NCI-H1436 treated with DMSO at 0.1 percent for 48 hours (cell line): ENCODE measurements around the gene ERC2.

Experiments
- DNase-seq: peaks from one replicate; lab custom pipeline; 2025; lab: John Stamatoyannopoulos, UW

The ERC2 gene

DNA sequence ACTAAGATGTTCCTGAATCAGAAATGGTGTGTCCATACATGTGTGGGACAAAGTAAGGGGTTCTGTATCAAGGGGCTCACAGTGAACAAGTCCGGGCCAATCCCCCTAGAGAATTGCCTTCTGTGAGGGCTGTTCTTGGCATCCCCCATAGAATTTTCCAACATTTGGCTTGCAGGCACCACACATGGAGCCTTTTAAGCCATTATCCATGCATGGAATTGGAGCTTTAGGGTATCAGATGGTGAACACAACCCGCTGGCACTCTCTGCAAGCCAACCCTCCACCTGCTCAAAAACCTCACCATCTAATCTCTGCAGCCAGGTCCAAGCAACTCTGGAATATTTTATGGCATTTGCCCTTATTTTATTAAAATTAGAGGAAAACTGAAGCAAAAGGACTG, 278.7 kb downstream of the ERC2 start:
- no peak for DNase-seq

DNA sequence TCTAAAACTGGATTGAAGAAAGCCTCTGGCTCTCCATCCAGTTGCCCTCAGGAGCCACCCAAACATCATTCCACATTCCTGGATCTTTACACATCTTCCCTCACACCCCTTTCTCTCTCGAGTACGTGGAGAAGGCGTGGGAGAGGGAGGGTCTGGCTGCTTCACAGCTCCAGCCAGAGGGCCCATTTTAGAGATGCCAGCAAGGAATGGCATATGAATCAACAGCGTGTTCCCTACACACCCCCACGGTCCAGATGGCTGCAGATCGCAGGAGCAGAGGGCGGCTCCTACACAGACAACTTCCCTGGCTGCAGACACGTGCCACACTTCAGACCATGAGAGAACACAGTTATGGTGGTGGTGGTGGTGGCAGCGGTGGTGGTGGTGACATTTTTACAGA, 280.1 kb downstream of the ERC2 start:
- DNase-seq: no peak

DNA sequence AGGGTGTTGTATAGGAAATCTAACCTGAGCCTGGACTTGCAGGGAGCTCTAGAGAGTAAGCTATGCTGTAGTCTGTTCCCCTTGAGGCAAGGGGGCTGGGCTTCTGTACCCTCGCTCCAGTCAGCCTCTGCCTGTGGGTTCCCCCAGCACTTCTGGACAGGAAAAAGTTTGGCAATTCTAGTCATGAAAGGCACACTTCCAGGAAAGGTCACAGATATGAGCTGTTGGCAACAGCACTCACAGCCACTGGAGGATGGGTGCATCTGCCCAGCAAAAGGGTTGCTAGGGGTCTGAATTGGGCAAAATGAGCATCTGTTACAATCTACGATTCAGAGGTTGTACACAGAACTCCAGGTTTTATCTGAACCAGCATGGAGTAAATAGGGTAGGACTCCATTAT, 281.2 kb downstream of the ERC2 start:
- no peak for DNase-seq

DNA sequence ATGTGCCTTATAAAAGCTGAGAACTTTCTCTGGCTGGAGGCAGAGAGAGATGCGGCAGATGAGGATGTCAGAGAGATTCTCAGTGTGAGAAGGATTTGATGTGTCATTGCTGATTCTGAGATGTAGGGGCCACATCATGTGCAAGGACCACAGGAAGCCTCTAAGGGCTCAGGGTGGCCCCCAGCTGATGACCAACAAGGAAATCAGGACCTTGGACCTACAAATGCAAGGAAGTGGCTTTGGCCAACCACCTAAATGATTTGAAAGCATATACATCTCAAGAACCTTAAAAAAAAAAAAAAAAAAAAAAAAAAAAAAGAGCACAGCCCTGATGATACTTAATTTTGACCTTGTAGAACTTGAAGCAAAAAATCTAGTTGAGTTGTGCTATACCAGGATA, 282.4 kb downstream of the ERC2 start:
- DNase-seq: no peak

DNA sequence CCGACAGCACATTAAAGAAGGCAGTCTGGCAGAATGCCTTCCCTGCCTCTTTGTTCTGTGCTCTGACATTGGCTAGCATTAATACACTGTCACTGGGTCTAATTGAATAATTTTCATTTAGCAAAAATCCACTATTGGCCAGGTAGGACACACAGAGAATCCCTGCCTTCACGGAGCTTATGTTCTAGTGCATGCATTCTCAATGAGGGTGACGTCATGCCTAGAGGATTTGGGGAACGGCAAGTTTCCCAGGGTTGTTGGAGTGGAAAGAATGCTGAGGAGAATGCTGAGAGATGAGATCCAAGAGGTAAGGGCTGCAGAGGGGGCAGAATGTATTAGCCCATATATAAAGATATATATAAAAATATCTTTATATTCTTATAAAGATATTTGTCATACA, 284.7 kb downstream of the ERC2 start:
- no peak for DNase-seq

DNA sequence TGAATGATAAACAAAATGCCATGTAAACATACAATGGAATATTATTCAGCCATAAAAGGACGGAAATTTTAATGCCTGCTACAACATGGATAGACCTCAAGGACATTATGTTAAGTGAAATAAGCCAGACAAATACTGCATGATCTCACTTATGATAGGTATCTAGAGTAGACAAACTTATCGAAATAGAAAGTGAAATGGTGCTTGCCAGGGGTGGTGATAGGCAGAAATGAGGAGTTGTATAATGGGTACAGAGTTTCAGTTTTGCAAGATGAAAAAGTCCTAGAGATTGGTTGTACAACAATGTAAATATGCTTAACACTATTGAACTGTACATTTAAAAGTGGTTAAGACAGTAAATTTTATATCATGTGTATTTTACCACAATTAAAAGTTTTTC, 287.8 kb downstream of the ERC2 start:
- no peak for DNase-seq

DNA sequence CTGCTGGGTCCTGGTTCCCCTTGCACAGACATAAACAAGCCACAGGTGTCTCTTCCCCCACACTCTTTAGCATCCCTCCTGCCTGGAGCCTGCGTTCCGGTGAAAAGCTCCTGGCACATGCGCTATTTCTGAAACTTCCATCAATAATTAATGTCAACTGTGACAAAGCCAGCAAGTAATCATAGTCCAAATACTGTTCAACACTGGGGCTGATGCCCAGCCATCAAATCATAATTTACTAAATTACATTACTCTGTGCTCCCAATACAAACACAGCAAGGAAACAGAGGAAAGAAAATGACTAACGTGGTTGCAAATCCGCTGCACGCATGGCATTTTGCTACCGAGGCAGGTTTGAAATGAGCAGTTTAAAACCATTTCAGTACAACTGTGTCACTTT, 294.7 kb downstream of the ERC2 start:
- no peak for DNase-seq

DNA sequence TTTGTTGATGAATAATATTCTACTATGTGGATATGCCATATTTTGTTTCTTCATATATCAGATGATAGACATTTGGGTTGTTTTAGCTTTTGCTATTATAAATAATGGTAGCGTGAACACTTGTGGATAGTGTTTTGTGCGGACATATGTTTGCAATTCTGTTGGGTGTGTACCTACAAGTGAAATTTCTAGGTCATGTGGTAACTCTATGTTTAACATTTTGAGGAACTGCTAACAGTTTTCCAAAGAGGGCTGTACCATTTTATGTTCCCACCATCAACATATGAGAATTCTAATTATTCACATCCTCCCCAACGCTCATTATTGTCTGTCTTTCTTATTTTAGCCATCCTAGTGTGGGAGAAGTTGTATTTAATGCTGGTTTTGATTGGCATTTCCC, 303.8 kb downstream of the ERC2 start:
- no peak for DNase-seq

DNA sequence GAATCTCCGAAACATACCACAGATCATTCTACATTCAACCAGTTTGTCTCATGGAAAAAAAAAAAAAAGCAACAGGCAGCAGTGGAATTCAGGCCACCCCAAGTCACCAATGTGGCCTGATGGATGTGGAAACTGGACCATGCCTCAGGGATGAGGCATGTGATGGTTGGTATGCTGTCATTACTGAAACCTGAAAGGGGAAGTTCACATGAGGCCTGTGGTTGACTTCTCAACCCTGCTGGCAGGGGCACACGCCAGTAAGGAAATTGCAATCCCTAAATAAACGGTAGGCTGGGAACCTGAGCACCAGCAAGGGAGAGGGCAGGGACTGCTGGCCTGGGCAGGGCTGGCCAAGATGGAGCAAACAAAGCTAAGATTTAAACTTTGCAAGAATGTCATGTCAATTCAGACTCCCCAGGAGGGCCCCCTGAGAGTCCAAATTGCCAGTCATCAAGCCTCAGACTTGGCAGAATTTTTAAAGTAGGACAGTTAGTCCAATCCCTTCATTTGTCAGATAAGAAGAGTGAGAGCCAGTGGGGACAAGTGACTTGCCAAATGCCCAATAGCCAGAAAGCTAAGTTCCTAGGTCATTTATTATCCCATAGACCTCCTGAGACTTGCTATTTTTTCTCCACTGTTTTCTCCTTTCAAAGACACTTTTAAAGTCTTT, 310.4 kb downstream of the ERC2 start:
- no peak for DNase-seq

DNA sequence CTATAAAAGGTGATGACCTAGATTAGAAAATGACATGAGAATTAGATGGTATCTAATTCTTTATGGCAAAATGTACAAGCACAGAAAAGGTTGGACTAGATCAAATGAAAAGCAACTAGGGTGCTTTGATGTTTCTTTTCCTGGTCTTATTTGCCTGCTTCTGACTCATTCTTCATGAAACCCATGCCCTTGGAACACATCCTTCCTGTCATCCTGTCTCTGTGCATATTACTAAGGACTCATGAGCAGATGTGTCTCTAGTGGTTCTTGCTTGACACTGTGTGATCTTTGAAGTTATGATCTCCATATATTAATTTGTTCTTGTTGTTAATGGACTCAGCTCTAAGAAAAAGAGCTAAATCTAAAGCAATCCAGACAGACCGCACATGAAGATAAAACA, 314.0 kb downstream of the ERC2 start:
- DNase-seq: no peak

DNA sequence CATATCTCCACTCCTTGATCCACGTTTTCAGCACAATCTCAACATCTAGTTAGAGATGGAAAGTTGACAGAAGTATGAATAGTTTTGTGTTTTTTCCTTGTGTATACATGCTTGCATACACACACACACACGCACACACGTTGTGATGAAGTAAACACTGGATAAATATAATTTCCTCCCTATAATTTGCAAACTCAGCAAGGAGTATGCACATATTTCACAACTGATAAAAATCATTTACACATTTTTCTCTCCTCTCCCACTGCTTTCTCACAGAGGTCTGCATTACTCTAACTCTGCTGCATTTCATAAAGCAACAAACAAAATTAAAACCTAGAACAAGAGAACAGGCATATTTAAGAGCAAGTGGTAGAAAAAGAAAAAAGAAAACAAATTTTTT, 320.9 kb downstream of the ERC2 start:
- DNase-seq: no peak

DNA sequence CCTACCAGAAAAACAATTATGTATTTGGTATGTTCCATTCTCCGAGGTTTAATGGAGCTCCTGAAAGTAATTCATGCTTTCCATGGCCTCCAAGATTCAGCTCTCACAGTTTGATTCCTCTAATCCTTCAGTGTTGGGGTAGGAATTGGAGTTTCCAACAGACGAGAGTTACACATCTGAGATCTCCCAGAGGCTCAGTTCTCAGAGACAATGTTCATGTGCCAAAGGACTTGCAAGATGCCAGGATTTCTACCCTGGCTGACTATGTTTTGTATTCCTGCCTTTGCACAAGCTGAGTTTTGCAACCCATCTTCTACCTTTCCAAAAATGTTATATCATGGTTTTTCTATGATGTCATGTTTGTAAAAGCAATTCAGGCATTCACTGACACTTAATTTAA, 322.9 kb downstream of the ERC2 start:
- no peak for DNase-seq

DNA sequence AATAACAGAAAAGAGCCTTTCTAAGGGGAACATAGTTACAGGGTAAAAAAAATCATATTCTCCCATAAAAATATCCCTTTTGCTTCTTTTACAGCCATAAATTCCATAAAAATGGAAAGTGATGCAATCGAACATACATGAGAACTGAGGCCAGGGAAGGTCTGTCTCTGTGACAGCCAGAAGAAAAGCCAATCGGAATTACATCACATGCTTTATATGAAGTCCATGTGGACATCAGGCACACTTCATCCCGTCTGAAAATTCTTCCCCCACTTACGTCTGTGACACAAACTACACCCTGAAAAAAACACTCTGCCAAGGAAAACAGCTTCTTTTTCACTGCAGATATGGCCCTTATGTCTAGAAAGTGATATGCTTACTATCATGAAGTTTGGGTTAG, 323.5 kb downstream of the ERC2 start:
- DNase-seq: no peak

DNA sequence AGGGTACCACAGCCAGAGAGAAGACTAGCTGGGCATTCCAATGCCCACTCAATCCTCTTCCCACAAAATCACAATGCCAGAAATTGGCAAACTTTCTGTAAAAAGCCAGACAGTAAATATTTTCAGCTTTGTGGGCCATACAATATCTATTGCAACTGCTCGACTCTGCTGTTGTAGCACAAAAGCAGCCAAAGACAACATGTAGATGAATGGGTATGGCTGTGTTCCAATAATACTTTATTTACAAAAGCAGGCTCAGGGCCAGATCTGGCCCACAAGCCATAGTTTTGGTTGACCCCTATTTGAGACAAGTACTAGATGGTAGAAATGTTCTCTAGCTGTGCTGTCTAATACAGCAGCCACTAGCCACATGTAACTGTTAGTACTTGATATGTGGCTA, 330.9 kb downstream of the ERC2 start:
- no peak for DNase-seq

DNA sequence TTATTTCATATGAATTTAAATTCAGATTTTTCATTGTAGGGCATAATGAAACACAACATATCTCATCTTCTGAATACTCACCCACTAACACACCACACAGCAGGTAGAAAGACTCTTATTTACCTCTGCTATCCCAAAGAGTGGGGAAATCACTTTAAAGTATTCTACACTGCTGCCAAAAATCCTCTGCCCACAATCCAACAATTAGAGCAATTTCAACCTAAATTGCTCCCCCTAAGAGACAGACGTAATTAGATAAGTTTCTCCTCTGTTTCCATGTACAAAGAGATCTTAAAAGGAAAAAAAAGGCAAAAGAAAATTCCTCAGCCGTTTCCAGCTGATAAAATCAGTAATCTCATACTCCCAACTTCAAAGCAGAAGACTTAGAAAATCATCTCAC, 331.8 kb downstream of the ERC2 start:
- DNase-seq: no peak

DNA sequence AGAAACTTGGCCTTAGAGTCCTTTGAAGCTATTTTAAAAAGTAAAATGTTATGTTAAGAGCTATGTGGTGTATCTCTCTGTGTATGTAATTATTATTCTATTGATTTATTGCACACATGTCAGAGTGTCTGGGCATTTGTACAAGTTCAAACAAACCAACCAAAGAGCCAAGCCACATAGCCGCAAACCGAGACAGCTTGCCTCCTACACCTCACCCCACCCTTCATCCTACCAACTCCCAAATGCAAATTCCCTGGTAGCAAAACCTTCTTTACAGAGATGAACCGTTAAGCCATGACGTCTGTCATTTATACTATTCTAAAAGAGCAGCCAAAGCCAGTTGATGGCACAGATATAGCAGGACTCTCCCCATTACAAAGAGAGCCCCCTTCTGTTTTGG, 332.3 kb downstream of the ERC2 start:
- no peak for DNase-seq

DNA sequence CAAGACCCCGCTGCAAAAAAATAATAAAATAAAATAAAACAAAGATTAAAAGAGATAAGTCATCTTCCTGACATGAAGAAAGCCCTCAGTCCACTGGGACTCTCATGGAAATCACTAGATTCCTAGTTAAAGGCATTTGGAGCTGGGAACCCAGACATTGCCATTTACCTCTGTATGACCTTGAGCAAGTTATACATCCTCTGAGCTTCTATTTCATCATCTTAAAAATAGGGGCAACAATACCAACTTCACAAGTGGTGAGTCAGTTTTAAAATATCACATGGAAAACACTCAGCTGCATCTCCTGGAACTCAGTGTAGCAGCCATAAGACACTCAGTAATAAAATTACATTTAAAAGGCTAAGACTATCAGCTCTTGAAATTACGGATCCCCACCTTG, 334.8 kb downstream of the ERC2 start:
- no peak for DNase-seq

DNA sequence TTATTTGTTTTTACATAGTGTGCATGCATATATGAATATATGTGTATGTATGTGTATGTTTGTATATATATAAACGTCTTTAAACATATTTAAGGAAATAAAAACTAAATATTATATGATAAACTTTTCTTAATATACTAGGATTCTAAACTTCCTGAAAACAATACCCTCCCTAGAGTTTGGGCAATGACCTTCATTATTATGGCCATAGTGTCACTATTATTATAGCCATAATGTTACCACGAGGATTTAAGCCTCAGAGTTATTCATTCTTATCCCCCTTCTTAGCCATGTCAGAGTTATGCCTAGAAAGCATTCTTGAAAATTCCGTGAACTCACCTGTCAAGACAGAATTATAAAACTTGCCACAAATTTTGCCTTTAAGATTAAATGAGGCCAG, 335.5 kb downstream of the ERC2 start:
- DNase-seq: no peak

DNA sequence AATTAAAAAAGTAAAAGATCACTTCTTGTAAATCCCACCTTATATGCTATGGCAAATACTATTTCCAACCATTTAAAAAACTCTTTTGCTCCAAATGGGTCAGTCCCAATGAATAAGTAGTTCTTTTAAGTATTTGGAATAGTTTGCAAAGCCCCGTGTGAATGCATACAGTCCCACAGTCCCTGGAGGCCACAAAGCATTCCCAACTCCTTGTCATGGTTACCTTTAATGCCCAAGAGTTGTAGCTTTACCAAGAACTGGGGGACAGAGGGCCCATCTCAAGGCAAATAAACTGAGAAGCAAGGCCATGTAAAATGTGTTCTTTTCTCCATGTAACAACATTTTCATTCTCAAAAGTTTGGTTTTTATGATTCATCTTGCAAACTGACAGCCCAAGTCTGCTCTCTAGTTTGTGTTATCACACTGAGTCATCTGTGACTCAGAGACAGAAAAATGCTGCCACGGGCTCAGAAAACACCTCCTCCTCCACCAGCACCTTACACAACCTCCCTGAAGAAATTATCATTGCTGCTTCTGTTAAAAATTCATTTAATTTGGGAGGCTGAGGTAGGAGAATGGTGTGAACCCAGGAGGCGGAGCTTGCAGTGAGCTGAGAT, 336.2 kb downstream of the ERC2 start:
- DNase-seq: no peak

DNA sequence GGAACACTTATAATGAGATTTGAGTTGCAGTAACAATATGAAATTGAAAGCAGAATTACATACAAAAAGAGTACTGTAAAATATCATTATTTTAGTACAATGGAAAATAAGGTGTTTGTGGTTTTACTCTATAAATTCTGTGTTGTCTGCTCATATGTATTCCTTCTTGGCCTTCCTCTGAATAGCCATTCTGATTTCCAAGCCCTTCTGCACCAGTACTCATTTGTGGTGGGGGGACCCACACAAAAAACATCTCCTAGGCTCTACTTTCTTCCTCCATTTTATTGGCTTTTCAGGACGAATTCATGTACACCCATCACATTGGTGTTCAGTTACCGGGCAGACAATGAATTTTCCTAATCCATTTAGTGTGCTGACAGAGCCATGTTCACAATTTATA, 338.2 kb downstream of the ERC2 start:
- no peak for DNase-seq

DNA sequence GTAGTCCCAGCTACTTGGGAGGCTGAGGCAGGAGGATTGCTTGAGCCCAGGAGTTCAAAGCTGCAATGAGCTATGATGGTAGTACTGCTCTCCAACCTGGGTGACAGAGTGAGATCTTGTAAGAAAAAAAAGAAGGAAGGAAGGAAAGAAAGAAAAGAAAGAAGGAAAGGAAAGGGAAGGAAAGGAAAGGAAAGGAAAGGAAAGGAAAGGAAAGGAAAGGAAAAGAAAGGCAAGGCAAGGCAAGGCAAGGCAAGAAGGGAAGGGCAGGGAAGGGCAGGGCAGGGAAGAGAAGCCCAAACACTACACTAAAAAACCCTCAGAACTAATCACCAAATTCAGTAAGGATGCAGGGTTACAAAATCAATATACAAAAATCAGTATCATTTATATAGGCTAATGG, 341.6 kb downstream of the ERC2 start:
- DNase-seq: no peak

DNA sequence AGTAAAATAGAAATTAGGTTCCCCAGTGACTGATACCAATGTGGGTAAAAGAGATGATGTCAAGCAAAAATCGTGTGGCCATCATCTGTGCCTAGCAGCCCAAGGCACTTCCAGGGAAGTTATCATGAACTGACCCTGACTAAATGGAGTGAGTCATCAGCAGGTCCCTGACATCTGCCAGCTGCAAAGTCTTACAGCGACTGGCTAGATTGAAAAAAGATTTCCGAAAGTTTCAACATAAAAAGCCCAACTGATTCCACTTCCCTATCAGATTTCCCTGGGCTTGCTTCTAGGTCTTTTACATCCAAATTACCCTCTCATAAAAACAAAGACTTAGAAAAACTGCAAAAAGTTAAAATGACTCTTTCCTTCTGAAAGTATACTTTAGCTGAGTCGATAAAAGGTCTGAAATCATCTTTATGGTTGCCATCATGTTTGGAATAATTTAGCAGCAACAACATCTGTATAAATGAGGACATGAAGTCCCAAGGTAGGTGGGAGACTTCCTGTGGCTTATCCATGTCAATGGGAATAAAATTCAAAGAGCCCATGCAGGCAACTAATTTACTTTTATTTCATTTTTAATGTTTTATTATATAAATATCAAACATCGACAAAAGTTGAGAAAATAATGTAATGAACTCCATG, 342.8 kb downstream of the ERC2 start:
- no peak for DNase-seq

DNA sequence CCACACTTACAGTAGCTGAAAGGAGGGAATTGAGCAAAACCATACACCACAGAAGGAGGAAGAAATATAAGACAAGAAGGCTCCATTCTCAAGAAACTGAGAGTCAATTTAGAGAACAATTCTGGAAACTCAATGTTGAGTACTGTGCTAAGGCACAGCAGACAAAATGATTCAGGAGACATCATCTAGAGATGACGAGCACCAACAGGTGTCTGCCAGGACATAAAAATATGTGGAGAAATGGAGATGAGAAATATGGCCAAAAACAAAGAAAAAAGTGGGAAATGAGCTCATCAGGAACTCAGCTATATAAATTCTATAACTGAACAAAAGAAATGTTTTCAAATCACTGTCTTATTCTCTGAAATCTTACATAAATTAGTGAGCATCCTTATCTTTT, 343.7 kb downstream of the ERC2 start:
- DNase-seq: no peak

DNA sequence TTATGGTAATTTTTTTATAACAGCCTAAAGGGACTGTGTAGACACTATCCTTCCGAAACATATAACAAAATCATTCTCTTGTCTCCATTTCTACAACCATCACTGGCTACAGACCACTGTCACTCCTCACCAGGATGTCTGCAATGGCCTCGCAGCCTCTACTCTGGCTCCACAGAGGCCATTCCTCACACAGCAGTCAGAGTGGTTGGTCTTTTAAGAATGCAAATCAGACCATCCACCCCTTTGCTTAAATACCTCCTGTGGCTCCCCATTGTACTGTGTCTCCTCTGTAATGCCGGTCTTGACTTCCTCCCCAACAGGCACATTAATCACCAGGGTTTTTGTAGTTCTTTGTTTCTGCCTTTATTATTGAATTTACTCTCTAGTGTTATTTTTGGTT, 344.8 kb downstream of the ERC2 start:
- DNase-seq: no peak
